Stomach (tissue), 4 donors: ENCODE measurements around the gene POLA1.

Experiments used
- POLR2A ChIP-seq, 4 donors: fragments of 450-650 bp; IDR thresholded peaks; one replicate each; pipeline ENCODE4 v1.6.1; 2016; ENCODE audit warnings: antibody characterized with exemption in 4 of 4, control low read depth in 2 of 4, mild to moderate bottlenecking in 1 of 4, moderate library complexity in 1 of 4
- TF ChIP-seq, protein P1 (sequence below), 7 experiments: fragments of 450-650 bp in 4 of 7; fragments of 200-600 bp in 3 of 7; sonication (generic) in 3 of 7; IDR thresholded peaks; one replicate each; pipeline ENCODE4 v1.5.1; 2016 to 2019; ENCODE audit warnings: antibody characterized with exemption in 7 of 7, control low read depth in 2 of 7, mild to moderate bottlenecking in 1 of 7

GRCh38 chrX:25007059-25008053, 313.6 kb downstream of the POLA1 start:
- no peak for TF ChIP-seq POLR2A (IDR thresholded peaks at IDR 0.05)
- TF ChIP-seq, protein P1, sequence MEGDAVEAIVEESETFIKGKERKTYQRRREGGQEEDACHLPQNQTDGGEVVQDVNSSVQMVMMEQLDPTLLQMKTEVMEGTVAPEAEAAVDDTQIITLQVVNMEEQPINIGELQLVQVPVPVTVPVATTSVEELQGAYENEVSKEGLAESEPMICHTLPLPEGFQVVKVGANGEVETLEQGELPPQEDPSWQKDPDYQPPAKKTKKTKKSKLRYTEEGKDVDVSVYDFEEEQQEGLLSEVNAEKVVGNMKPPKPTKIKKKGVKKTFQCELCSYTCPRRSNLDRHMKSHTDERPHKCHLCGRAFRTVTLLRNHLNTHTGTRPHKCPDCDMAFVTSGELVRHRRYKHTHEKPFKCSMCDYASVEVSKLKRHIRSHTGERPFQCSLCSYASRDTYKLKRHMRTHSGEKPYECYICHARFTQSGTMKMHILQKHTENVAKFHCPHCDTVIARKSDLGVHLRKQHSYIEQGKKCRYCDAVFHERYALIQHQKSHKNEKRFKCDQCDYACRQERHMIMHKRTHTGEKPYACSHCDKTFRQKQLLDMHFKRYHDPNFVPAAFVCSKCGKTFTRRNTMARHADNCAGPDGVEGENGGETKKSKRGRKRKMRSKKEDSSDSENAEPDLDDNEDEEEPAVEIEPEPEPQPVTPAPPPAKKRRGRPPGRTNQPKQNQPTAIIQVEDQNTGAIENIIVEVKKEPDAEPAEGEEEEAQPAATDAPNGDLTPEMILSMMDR (IDR thresholded peaks at IDR 0.05), result no peak
